ENCODE results near the gene MEGF11.

MEGF11 gene

DNA sequence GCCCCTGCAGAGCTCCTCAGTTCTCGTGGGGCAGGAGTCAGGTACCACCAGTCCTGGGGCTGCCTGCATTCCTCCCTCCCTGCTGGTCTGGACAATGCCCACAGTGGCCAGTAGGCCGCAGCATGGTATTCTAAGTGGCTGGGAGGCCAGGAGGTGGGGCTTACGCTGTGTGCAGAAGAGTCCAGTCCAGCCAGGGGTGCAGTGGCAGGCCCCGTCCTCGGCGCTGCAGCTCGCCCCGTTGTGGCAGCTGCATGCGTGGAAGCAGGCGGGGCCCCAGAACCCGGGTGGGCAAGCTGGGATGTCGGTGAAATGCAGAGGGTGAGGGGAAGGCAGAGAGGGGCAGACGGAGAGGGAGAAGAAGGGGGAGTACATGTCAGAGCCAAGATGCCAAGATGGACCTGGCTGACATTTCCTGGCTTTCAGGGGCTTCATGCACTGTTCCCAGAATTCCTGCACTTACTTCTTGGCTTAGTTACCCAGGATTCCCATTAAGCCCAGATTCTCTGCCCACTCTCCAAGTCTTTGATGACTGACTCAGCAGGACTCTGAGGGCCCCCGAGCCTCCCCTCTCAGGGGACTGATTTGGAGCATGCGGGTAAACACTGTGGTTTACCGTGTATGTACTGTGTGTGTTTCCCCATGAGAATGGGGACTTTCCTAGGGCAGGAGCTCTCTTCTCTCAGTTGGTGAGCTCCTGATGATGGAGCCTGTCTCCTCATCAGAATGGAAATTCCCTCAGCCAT lies 336.7 kb downstream of the MEGF11 start:
- peak; percentile 53 for DNase-seq (ENCODE audit: low spot score)

DNA sequence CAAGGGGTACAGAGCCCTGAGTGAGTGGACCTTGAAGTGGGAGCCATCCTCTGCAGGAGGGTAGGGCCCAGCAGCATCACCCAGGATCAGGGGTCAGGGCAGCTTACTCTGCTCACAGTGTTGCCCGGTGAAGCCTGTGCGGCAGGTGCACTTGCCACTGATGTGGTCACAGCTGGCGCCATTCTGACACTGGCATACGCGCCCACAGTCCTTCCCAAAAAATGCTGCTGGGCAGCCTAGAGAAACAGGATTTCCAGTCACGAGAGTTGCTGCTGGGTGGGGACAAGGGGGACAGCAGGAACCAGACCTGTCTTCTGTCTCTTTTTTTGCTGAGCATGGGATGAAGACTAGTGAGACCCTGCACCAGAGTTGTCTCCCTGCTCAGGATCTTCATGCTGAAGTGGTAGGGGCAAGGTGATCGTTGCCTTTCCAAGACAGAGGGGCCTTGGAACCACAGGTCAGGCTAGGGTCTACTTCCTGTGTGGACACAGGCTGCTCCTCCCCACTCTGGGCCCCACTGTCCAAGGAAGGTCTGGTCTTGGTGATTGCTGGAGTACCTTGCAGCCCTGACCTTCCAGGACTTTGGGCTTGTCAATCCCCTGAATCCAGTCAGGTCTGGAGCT lies 337.4 kb downstream of the MEGF11 start:
- no peak for DNase-seq (ENCODE audit: low spot score)

DNA sequence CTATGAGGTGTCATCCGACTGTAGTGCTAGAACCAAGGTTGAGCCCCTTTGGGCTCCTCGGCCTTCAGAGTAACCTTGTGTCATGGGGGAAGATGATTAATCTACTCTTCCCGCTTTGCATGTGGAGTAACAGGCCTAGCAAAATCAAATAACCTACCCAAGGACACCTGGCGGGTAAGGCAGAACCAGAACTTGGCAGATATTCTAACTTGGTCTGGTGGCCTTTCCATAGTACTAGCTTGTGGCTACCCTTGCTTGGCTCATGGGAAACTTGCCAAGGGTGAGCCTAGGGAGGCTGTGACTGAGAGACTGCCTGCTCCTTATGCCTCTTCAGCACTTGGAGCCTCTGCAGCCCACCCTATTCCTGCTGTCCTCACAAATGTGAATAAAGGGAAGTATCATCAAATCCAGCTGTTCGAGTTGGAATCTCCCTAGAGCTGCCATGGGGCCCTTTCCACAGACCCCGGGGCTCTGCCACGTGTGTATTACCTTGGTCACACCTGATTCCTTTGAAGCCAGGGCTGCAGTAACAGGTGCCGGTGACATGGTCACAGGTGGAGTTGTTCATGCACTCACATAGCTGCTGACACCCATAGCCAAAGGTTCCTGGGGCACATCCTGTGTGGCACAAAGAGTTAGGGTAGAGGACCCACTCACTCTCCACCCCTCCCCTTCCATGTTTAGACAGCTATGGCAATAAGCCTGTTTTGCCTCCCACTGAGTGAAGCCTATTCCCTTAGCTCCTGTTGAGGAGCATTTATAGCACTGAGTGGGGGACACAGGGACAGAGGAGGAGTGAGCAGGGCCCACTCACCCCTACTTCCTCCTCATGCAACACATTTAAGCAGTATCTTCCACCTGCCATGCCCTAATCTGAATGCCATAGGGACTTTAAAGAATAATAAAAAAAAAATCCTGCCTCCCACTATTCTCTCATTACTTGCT lies 338.3 kb downstream of the MEGF11 start:
- no peak for DNase-seq (ENCODE audit: low spot score)

DNA sequence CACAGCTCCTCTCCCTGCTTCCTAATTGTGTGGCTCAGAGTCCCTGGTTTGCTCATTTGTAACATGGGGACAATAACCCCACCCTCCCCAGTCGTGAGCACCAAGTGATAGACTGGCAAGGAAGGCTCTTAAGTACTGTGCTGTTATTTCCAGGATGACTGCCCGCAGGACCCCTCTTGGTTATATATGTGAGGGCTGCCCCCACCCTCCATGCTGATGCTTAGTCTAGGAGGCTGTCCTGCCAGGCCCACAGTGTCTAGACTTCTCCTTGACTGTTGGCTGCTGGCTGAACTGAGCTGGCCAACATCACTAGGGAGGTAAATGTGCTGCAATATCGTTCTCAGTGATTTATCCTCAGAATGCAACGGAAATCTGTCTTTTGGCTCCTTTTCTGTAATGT lies 339.2 kb downstream of the MEGF11 start:
- no peak for DNase-seq (ENCODE audit: low spot score)

DNA sequence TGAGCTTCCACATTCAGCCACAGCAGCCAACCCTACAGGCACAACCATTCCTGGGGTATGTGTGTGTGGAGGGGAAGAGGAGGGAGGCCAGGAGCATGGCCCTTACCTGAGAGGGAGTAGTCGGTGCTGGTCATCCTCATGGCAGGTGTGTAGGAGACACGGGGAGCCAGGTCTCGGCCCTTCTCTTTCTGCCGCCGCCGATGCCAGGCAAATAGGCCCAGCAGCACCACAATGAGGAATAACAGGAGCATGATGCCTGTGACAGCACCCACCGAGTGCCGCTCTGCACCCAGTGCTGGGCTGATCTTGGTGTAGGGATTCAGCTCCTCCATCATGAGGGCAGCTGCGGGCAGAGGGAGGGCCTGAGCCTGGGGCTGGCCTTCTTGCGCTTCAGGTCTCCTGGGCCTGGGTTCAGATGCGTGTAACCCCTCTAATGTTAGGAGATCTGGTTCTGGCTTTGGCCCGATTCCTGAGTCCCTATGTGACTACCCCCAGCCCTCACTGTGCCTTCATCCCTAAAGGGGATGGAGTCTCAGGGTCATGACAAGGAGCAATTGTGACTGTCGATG lies 339.8 kb downstream of the MEGF11 start:
- DNase-seq (ENCODE audit: low spot score) = no peak

DNA sequence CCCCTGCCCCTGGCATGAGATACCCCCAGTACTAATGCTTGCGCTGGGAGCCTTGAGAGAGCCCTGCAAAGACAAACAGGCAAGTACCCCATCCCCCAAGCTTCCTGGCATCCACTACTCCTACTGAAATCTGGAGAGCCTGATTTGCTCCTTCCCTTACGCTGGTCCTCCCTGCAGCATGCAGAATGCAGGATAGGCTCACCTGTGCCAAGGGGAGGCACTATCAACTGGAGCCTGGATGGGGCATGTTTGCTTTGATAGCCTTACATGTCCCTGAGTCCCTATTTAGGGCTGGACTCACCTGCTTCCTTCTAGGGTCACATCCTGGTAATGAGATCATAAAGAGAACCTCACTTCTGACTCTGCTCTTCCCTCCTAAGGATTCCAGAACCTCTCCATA lies 341.3 kb downstream of the MEGF11 start:
- DNase-seq (ENCODE audit: low spot score) = no peak

DNA sequence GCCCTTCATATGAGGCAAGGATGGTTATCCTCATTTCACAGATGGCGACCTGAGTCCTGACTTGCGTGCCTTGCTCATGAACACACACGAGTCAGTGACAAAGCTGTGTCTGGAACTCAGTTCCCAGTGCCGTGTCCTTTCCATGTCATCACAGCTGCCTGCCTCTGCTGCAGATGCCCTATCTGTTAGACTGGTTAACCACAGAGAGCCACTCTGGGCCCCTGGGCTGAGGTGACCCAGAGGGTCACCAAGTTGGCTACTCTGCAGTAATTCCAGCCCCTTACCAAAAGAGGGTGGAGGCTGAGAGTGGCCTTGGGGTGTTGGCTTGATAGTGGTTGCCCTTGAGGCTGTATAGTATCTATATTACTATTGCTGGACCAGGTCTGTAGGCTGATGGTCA lies 343.2 kb downstream of the MEGF11 start:
- no peak for DNase-seq (ENCODE audit: low spot score)

DNA sequence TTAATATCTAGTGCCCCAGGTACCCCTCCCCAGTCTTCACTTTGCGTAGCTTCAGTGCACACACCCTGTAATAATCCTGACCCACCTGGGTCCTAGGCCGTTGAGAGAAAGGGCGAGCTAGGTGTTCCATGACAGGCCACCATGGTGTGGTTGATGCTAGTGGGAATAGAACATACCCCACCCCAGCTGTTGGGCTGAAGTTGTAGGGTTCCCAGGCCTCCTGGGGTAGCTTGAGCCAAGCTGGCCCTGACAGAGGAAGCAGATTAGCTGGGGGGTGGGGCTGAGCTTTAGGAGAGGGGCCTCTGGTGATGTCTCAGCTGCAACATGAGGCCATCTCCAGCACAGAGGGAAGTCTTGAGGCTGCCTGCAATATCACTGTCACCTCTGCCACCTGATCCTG lies 343.7 kb downstream of the MEGF11 start:
- DNase-seq (ENCODE audit: low spot score) = no peak

DNA sequence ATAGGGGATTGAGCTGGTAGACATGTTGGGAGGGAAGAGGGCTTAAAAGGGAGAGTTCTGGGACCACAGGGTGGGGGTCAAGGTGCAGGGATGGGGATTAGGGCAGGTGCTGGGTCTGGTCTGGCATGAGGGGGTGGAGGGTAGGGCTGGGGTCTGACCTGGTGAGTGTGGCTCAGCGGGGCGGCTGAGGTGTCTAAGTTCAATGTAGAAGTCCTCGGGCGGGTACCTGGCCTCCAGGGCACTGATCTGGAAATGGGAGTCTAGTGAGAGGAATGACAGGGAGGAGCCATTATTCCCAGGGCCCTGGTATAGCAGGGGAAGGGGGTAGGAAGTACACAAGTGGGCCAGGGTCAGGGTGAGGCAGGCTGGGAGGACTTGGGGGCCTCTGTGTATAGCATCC lies 344.7 kb downstream of the MEGF11 start:
- no peak for DNase-seq (ENCODE audit: low spot score)

DNA sequence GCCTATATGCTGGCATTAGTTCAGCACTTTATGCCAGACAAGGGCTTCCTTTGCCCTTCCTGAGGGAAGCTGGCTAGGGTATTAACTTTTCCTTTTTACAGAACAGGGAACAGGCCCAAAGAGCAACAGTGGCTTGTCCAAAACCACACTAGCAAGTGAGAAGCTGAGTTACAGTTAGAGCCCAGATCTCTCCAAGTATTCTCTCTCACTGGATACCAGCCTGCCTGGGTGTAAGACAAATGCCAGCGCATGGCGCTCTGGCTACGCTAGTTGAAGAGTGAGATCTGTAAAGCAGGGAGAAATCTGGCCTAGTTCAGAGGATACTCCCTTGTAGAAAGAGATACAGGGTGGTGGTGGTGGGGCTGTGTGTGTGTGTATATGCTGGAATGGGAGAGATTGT lies 345.9 kb downstream of the MEGF11 start:
- DNase-seq (ENCODE audit: low spot score) = no peak

DNA sequence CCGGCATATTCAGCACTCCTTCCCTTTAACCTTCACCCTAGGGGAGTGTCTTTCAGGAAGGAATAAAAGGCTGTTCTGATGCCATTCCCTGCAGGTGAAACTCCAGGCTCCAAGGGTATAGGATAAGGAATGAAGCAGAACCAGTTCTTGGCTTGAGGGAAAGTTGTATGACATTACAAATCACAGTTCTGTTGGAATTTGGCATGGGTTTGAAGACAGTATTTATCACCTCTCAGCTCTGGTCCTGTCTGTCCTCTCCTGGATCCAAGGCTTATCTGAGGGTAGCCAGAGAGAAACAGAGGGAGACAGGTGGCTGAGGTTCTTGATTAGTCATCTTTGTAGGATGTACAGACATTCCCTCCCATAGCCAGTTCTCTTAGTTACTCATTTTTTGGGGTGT lies 347.2 kb downstream of the MEGF11 start:
- no peak for DNase-seq (ENCODE audit: low spot score)

DNA sequence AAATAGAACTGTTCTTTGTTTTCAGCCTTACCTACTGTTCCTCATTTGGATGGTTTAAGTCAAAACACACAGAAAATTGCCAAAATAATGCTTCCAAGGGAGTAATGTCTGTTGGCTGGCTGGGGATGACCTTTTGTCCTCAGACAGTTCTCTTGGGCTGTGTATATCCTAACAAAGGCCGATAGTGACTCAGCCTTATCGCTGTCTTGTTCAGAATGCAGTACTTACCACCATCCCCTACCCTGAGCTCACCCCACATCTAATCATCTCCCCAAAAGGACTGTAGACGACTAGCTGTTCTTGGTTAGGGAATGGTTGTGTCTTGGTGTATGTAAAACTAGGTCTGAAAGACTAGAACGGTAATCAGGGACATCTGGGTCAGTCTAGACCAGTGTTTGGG lies 349.2 kb downstream of the MEGF11 start:
- no peak for DNase-seq (ENCODE audit: low spot score)

DNA sequence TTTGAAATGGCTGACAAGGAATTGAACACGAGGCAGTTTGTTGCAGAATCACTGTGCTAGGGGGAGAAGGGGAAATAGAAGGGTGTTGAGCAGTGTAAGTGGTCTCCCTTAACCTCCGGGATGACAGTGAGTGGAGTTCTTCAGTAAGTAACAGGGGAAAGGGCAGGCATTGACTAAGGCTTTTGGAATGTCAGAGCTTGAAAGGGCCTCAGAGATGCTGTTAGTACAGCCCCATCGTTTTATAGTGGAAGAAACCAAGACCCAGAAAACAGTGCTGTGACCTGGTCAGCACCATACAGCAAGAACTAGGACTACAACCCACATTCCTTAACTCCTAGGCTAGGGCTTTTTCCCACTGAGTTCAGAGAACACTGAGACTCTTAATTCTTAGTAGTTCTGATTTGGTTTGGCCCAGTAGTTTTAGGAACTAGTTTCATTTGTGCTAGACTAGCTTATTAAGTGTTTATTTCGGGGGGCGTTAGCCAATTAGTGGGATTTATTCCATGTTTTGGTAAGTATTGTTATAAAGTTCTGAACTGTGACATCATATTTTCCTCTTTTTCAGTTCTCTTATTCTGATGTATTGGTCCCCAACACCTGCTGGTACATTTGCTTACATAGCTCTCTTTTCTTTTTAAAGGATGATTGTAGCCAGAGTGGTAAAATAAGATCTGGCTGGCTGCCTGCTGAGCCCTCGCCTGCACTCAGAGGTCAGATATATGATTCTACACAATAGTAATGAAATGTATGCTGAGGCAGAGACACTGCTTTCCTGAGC lies 350.1 kb downstream of the MEGF11 start:
- DNase-seq (ENCODE audit: low spot score) = no peak

DNA sequence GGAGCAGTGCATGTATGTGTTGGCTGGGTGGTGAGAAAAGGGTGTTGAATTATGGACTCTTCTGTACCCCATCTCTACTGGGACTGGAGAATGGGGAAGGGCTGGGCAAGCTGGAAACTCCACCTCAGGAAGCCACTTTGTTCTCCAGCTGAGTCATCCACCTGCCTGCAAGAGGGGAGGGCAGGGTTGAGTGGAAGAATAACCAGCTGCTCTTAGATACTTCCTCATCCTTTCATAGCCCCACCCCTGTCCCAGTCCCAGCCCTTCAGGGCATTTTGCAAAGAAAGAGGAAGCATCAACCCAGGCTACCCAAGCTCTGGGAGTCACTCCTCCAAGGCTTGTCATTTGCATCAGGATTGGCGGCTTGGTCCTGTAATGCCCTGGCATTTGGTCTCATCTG lies 351.2 kb downstream of the MEGF11 start:
- peak; percentile 20 for DNase-seq (ENCODE audit: low spot score)

DNA sequence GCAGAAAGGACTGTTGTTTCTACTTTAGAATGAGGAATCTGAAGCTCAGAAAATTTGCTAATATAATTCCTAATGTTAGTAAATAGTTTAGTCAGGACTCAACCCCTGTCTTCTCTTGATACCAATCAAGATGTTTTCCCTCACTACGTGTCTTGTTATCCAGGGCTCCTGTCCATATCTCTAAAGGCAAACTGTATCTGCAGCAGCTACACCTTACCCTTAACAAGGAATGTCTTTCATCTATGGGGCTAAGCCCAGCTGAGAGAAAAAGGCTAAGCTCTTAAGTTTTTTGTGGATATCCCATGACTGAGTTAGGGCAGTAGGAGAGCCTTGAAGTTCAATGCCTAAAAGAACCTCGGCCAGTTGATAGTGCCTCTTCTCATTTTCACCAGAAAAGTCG lies 351.7 kb downstream of the MEGF11 start:
- DNase-seq (ENCODE audit: low spot score) = no peak

DNA sequence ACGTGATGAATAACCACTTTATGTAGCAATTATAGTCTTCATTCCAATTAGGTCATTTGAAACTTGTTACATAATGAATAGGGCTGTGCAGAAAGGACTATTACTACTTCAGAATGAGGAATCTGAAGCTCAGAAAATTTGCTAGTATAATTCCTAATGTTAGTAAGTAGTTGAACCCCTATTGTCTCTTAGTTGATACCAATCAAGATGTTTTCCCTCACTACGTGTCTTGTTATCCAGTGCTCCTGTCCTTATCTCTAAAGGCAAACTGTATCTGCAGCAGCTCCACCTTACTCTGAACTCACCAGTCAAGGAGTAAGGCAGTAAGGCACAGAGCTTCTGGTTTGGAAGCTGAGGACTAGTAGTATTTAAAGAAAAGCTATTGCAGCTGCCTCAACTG lies 352.2 kb downstream of the MEGF11 start:
- no peak for DNase-seq (ENCODE audit: low spot score)

DNA sequence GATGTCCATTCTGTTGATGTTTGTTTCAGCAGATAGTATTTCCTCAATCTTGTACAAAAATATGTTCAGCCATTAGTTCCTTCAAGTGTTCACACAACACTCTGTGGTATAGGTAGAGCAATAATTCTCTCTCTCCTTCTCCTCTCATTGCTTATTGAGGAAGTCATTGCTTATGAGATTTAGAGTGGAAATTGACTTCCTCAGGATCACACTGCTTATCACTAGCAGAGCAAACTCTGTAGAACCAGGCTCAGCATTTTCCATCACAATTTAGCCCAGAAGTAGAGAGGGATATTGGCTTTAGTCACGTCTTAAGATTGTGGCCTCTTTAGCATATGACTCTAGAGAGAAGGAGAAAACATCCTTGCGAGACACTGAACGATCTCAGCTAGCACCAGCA lies 353.1 kb downstream of the MEGF11 start:
- no peak for DNase-seq (ENCODE audit: low spot score)

DNA sequence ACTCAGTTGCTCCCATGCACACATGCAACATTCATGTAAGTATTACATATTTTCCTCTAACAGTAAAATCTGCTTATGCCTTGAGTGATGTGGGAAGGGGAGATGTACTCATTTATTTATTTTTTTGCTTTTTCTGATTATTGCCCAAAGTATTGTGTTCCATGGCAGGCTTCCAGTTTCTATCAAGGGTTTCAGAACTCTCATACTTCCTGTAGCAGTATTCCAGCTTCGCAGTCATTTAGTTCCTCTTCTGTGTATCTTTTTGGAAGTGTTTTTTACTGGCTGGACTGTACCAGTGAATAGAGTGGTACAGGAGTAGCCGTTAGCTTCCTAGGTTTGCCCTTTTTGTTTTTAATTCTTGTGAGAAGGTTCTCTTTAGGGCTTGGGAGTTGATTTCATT lies 357.3 kb downstream of the MEGF11 start:
- DNase-seq (ENCODE audit: low spot score) = no peak

DNA sequence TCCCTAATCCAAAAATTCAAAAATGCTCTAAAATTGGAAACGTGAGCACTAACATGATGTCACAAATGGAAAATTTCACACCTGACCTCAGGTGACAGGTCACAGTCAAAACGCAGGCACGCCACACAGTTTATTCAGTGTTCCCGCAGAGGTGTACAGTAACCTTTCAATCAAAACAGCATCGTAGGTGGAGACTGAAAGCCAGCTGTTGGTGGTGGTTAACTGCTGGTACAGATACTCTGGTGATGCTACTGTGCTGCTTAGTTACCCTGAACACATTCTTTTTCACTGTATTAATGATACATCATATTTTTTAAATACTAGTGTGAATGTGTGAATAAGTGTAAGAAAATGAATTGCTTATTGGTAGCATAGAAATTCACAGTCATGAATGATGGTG lies 360.5 kb downstream of the MEGF11 start:
- no peak for DNase-seq (ENCODE audit: low spot score)

DNA sequence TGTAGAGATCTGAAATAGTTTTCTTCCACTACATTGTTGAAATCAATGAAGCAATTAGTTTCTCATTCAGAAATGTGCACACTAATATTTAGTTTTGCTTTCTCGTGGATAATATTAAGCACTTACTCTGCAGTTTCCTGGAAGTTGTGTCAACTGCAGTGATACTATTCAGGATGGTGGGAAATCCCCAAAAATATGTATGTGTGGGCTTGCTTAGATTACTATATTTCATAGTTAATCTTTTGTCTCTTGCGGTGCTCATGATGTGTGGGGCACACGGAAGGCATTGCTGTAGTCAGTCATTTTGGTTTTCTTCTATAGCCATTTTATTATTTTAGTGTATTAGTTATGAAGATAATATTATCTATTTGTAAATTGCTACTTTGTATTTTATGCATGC lies 364.6 kb downstream of the MEGF11 start:
- no peak for DNase-seq (ENCODE audit: low spot score)

DNA sequence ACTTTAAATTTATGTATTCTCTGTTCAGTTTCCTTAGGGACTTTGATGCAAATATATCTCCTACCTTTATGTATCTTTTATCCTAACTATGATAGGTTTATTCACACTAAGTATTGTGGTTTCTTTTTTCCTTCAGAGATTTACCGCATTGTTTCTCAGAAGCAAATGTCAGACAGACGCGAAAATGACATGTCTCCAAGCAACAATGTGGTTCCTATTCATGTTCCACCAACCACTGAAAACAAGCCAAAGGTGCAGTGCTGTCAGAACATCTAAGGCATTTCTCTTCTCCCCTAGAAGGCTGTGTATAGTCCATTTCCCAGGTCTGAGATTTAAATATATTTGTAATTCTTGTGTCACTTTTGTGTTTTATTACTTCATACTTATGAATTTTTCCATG lies 366.0 kb downstream of the MEGF11 start:
- DNase-seq (ENCODE audit: low spot score) = no peak

DNA sequence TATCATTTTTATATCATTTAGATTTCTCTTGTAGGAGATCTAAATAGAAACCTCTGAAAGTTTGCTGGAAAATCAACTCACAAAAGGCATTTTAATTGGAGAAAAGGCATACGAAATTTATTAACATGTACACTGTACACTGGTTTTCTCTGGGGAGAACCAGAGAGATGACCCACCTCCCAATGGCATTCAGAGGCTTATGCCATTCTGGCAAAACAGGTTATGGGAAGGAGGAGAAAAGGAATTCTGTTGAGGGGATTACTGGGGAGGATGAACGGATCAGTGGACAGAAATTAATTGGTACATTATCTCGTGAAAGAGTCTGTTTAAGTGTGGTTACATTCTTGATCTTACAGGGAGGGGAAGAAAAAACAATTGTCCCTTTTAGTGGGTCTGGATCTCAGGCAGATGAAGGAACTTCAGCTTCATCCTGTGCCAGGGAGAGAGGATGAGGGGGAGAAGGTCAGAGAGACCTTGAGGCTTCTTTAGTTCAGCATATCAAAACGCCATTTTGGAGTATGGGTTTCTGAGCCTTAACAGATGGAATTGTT lies 367.8 kb downstream of the MEGF11 start:
- no peak for DNase-seq (ENCODE audit: low spot score)
